Neuron (in vitro differentiated cells): Measurements from ENCODE around the gene HTD2.
"Not testable (repeated sequence)": the region's sequence is repeated elsewhere in the genome, so short reads cannot be mapped to it uniquely, and the experiment has no call there.

Source experiments
- H2AFZ ChIP-seq: one replicate; pipeline ENCODE4 v1.6.1; 2013; ENCODE audit warnings: low read depth, mild to moderate bottlenecking, inconsistent platforms, low read length, moderate library complexity
- H3K27me3 ChIP-seq: one replicate; pipeline ENCODE4 v1.6.1; 2013; ENCODE audit warnings: low read length; ENCODE audit not compliant: insufficient read depth
- H3K36me3 ChIP-seq: one replicate; pipeline ENCODE4 v1.6.1; 2013; ENCODE audit warnings: low read length; ENCODE audit not compliant: insufficient read depth
- H3K4me1 ChIP-seq: one replicate; pipeline ENCODE4 v1.6.1; 2013; ENCODE audit warnings: low read length; ENCODE audit not compliant: insufficient read depth
- H3K4me3 ChIP-seq: 2 replicates; pipeline ENCODE4 v1.5.1; 2013; ENCODE audit warnings: mild to moderate bottlenecking, low read length, moderate library complexity
- H3K9me3 ChIP-seq: one replicate; pipeline ENCODE4 v1.6.1; 2013; ENCODE audit warnings: low read length

Gene HTD2

DNA sequence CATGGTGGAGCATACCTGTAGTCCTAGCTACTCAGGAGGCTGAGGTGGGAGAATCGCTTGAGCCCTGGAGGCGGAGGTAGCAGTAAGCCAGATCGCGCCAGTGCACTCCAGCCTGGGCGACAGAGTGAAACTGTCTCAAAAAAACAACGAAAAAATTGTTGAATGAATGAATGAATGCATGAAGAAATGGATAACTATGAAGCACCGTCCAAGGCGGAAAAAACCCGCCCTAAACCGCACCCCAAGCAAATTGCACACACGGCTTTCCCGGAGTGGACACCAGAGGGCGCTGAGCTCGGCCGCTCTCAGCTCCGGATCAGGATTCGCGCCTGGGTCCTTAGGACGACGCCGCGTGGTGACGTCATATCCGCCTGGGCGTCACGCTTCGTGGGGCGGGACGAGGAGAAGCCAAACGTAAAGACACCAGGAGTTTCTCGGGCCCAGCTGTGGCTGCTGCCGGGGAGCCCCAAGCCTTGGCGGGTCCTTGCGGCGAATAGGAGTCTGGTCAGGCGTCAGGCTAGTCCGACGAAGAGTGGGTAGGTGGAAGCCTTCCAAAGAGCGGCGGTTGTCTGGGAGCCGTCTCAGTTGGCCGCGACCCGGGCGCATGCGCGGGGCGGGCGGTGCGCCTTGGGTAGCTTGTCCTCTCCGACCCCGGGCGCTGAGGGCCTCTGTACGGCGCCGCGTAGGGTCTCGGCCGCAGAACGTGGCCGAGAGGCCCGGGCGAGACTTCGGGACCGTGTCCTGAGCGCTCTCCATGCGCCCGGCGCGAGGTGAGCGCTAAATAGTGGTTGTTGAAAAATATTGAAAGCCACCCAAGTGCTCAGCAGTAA is at the start of gene HTD2, which contains the start of gene RPP14:
Gene HTD2, plus strand, starts transcription at position 639 of the 830 bp plus-strand sequence. CDS start 11,094 bp downstream, outside the sequence.
Gene RPP14, plus strand, starts transcription at position 364 of the 830 bp plus-strand sequence. CDS start 4,085 bp downstream, outside the sequence.
- H3K36me3 ChIP-seq = peaks cover 28% of the 10 kb centered on the region
- H3K9me3 ChIP-seq = no peaks in the 10 kb centered on the region
- H2AFZ ChIP-seq = peak within 1 kb of the TSS; percentile 48
- H3K27me3 ChIP-seq = peaks cover 7% of the 10 kb centered on the region
- peak within 1 kb of the TSS; percentile 92 for H3K4me3 ChIP-seq
- peaks cover 13% of the 10 kb centered on the region for H3K4me1 ChIP-seq

DNA sequence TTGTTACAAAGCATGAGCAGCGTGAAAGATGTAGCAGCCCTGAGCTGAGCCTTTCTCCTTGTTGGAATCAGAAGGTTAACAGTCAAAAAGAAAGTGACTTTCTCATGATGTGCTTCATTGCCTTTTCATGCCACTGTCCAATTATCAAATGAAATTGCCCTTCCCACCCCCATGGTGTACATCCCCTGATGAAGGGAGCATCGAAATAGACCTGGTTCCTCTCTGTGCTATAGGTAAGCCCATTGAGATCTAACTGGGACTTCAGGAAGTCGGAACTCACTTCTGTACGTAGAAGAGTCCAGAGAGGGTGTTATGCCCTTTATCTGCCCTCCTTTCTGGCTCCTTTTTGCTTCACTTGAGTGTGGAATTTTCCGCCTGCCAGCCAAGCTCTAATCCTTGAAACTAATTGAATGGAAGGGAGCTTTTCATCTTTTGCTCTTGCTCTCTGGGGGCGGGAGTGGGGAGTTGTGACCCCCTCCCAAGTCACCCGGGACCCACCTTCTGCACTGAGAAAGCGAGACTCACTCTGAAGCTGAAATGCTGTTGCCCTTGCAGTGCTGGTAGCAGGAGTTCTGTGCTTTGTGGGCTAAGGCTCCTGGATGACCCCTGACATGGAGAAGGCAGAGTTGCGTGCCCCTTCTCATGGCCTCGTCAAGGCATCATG is 47.8 kb upstream of the HTD2 start:
- no peaks in the 10 kb centered on the region for H3K36me3 ChIP-seq
- H3K27me3 ChIP-seq = no peaks in the 10 kb centered on the region
- H3K4me3 ChIP-seq = no peak overlapping the region
- H2AFZ ChIP-seq = no peak overlapping the region
- H3K9me3 ChIP-seq = no peaks in the 10 kb centered on the region
- peaks cover 16% of the 10 kb centered on the region for H3K4me1 ChIP-seq

DNA sequence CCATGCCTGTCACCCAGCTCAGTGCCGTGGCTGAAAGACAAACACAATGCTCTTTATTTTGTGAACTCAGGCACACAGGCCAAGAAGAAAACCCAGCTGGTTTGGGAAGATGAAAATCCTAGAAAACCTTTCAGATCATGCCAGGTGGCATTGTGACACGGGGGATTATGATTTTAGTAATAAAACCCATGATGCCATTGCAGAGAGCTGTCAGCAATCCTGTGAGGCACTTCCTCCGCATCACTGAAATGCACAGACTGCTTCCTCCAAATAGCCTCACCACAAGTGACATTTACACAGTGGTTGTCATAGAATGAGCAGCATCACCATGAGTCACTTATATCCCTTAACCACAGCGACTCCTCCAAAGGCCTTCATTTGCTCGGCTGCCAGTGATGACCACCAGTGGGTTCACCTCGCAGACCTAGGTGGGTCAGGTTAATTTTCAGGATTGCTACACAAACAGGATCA is 46.0 kb upstream of the HTD2 start:
- no peaks in the 10 kb centered on the region for H3K36me3 ChIP-seq
- no peak overlapping the region for H3K4me3 ChIP-seq
- no peaks in the 10 kb centered on the region for H3K27me3 ChIP-seq
- no peaks in the 10 kb centered on the region for H3K9me3 ChIP-seq
- H3K4me1 ChIP-seq = peaks cover 16% of the 10 kb centered on the region
- no peak overlapping the region for H2AFZ ChIP-seq

DNA sequence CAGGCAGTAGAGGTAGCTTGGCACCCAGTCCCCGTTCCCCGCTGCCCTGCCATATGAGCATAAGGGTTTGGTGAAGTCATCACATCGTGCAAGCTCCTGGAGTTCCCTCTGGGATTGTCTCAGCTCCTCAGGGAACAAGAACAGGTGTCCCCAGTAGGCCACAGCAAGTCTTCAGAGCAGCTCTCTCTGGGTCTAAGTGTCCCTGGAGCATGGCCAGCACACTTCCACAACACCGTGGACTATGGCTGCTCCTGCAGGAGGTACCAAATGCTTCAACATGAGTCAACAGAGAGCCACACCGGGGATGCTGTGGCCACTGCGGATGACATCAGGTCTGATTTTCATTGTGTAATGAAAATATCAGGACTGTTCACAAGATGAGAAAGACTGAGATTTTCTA is 45.6 kb upstream of the HTD2 start:
- Histone ChIP-seq H3K4me3 (no peak overlapping the region), H2AFZ (no peak overlapping the region), H3K4me1 (peaks cover 16% of the 10 kb centered on the region), H3K36me3 (no peaks in the 10 kb centered on the region), H3K27me3 (no peaks in the 10 kb centered on the region), H3K9me3 (no peaks in the 10 kb centered on the region)

DNA sequence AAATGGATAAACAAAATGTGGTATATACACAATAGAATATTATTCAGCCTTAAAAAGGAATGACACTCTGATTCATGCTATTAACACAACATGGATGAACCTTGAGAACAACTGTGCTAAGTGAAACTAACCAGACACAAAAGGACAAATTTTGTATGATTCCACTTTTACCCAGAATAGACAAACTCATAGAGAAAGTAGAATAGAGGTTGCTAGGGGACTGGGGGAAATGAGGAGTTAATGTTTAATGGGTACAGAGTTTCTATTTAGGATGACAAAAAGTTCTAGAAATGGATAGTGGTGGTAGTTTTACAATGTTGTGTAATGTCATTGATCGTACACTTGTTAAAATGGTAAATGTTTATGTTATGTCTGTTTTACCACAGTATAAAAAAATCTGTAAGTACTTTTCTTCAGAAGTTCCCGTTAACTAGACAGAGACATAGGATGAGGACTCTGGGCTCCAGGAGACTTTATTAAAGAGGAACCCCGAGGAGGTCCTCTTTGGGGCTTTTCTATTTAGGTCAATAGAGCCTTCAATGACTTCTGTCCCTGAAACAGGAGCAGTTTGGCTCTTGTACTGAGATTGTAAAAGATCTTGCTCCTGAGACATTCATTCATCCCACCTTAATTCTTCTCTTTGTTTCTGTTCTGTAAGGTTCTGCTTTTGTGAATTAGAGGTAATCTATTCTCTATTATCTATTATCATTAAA is 44.2 kb upstream of the HTD2 start:
- Histone ChIP-seq H3K36me3 (no peaks in the 10 kb centered on the region), H2AFZ (no peak overlapping the region), H3K9me3 (no peaks in the 10 kb centered on the region), H3K4me1 (peaks cover 16% of the 10 kb centered on the region), H3K4me3 (no peak overlapping the region), H3K27me3 (no peaks in the 10 kb centered on the region)

DNA sequence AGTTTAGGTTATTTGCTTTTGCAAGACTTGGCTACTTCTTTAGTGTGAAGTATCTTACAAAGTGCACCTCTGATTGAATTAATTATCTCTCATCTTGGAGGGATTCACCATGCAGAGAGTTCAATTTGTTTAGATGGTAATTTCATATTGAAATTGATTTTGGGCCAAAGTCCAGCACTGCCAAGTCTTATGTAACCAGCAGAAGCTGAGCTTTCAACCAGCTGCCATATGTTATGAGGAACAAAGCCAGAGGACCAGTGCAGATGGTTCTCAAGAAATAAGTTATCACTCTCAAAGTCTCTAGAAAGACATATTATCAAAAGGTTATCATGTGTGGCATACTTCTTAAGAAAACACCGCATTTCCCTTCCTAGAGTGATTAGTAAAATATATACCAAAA is 39.7 kb upstream of the HTD2 start:
- H2AFZ ChIP-seq = no peak overlapping the region
- H3K36me3 ChIP-seq = no peaks in the 10 kb centered on the region
- no peaks in the 10 kb centered on the region for H3K27me3 ChIP-seq
- H3K9me3 ChIP-seq = no peaks in the 10 kb centered on the region
- H3K4me3 ChIP-seq = no peak overlapping the region
- H3K4me1 ChIP-seq = no peaks in the 10 kb centered on the region

DNA sequence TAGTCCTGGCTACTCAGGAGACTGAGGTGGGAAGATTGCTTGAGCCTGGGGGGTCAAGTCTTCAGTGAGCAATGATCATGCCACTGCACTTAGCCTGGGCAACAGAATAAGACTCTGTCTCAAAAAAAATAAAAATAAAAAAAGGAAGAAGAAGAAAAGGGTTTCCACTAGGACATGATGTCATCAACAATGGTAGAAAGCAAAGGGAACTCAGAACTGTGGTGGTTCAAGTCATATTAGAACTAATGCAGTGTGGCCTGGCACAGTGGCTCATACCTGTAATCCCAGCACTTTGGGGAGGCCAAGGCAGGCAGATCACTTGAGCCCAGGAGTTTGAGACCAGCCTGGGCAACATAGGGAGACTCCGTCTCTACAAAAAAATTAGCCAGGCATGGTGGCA is 38.8 kb upstream of the HTD2 start:
- not testable (repeated sequence) for H2AFZ ChIP-seq, H3K27me3 ChIP-seq

DNA sequence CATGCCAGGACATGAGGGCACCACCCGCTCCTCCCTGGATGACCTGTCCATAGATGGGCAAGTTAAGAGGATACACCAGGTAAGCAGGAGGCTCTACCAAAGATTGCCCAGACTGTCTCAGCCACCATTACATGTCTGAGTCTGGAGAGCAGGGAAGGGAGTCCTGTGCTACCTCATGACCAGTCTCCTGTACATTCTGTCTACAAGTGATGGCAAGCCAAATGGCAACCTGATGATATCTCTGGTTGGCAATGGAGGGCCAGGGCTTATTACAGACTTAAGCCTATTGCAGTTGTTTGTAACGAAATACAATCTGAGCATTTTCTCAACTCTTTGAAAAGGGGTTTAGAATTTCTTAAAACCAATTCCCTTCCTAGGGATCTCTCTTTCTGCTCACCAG is 37.0 kb upstream of the HTD2 start:
- no peaks in the 10 kb centered on the region for H3K27me3 ChIP-seq
- H3K9me3 ChIP-seq = no peaks in the 10 kb centered on the region
- no peak overlapping the region for H3K4me3 ChIP-seq
- no peaks in the 10 kb centered on the region for H3K4me1 ChIP-seq
- no peaks in the 10 kb centered on the region for H3K36me3 ChIP-seq
- H2AFZ ChIP-seq = no peak overlapping the region

More for the DNA sequence above, 38.8 kb upstream of the HTD2 start:
- not testable (repeated sequence) for H3K36me3 ChIP-seq, H3K4me3 ChIP-seq, H3K9me3 ChIP-seq, H3K4me1 ChIP-seq

DNA sequence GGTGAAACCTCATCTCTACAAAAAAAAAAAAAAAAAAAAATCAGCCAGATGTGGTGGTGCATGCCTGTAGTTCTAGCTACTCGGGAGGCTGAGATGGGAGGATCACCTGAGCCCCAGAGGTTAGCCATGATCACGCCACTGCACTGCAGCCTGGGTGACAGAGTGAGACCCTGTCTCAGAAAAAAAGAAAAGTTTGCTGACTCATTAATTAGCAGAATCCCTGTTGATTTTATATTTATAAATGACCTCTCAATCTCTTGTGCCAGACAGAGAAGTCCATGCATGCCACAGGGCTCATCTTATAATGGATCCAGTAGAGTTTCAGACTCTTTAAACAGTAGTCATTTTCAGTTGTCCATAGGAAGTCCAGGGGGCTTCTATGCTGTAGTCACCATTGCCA is 35.8 kb upstream of the HTD2 start:
- Histone ChIP-seq H3K36me3 (no peaks in the 10 kb centered on the region), H2AFZ (no peak overlapping the region), H3K27me3 (no peaks in the 10 kb centered on the region), H3K4me3 (no peak overlapping the region), H3K4me1 (no peaks in the 10 kb centered on the region), H3K9me3 (no peaks in the 10 kb centered on the region)

DNA sequence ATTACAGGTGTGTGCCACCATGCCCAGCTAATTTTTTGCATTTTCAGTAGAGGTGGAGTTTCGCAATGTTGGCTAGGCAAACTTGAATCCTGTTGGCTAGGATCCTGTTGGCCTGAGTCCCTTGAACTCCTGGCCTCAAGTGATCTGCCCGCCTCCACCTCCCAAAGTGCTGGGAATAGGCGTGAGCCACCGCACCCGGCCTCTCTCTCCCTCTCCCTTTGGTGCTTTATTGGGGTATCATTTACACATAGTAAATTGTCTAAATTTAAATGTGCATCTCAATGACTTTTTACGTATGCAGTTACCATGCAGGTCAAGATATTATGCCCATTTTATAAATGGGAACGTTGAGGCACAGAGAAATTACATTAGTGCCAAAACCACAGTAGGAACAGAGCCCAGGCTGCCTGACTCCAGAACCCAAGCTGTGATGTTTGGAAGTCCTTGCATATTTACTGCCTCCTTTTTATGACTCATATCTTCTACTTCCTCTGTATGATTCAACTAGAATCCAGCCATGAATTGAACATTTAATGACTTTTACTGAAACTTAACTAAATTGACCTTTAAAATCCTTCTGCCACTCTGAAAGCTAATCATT is 34.3 kb upstream of the HTD2 start:
- H3K4me3 ChIP-seq = no peak overlapping the region
- H3K36me3 ChIP-seq = no peaks in the 10 kb centered on the region
- no peaks in the 10 kb centered on the region for H3K27me3 ChIP-seq
- no peaks in the 10 kb centered on the region for H3K4me1 ChIP-seq
- H2AFZ ChIP-seq = no peak overlapping the region
- no peaks in the 10 kb centered on the region for H3K9me3 ChIP-seq

DNA sequence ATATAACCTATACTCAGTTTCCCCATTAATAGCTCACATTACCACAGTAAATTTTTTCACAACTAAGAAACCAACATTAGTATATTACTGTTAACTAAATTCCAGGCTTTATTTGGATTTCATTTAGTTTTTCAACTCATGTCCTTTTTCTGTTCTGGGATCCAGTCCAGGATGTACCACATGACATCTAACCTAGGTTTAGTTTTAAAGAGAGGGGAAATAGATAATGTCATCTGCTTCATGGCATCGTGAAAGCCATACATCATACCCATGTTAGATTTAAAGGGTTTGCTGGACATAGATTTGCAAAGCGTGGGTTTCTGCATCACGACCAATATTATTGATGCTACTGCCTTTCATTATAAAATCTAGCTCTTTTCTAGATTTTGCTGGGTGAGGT is 33.4 kb upstream of the HTD2 start:
- Histone ChIP-seq H3K9me3 (no peaks in the 10 kb centered on the region), H3K27me3 (no peaks in the 10 kb centered on the region), H2AFZ (no peak overlapping the region), H3K36me3 (no peaks in the 10 kb centered on the region), H3K4me1 (no peaks in the 10 kb centered on the region), H3K4me3 (no peak overlapping the region)

DNA sequence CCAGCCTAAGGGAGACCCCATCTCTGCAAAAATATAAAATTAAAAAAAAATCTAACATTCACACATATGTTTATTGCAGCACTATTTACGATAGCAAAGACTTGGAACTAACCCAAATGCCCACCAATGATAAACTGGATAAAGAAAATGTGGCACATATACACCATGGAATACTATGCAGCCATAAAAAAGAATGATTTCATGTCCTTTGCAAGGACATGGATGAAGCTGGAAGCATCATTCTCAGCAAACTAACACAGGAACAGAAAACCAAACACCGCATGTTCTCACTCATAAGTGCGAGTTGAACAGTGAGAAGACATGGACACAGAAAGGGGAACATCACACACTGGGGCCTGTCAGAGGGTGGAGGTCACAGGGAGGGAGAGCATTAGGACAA is 33.0 kb upstream of the HTD2 start:
- H3K36me3 ChIP-seq, H3K4me3 ChIP-seq, H2AFZ ChIP-seq, H3K4me1 ChIP-seq, H3K27me3 ChIP-seq, H3K9me3 ChIP-seq: not testable (repeated sequence)
